Tibial nerve (tissue), 4 donors: ENCODE measurements around the gene TGM4.

Experiments used
- EP300 ChIP-seq, 2 donors: sonication (generic); formaldehyde crosslinking; IDR thresholded peaks; one replicate each; pipeline ENCODE4 v1.6.1; 2017; ENCODE audit warnings: antibody characterized with exemption in 2 of 2, mild to moderate bottlenecking in 1 of 2
- POLR2A ChIP-seq, 2 donors: fragments of 450-650 bp; IDR thresholded peaks; one replicate each; pipeline ENCODE4 v1.6.1; 2017; ENCODE audit warnings: antibody characterized with exemption in 2 of 2, mild to moderate bottlenecking in 2 of 2, moderate library complexity in 2 of 2
- TF ChIP-seq, protein P1 (sequence below), 5 experiments: fragments of 200-600 bp in 3 of 5; fragments of 450-650 bp in 2 of 5; sonication (generic) in 3 of 5; IDR thresholded peaks; one replicate each; pipeline ENCODE4 v1.5.1; 2016 to 2019; ENCODE audit warnings: antibody characterized with exemption in 5 of 5, mild to moderate bottlenecking in 3 of 5, moderate library complexity in 2 of 5

DNA sequence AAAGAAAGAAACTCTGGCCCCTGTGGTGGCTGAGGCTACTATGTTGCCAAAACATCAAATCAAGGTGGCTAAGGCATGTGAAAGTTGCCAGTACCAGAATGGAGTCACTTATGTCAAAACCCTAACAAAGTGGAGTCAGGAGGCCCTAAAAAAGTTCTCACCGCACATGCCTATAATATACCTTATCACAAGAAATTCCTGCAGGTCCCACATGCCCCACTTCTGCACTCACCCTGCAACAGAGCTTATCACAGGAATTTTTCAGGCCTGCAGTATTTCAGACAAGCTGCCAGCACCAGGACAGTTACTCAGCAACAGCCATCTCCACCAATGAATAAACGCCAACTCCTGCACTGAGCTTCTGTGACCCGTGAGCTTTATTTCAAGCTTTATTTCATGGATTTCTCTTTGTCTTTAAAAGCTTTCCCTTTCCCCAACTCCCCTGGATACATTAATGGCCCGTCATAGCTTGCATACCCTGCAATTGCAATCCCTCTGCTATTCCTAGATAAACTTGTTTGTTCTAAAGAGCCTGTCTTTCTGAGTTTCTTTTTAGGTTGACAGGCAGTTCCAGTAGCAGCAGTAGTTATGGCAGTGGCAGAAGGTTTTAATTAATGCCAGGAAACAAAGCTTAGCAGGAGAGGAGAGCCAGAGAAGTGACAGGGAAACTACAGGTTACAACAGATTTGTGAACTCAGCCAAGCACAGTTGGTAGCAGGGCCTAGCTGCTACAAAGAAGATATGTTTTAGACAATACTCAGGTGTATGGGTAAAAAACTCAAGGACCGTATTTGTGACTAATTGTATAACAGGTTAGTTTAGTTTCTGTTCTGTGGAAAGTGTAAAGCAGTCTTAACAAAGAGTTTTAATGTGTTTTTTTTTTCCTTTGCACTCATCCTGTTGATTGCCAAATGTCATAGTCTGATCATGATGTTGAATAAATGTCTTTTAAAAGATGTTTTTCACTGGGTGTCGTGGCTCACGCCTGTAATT lies 28.6 kb upstream of the TGM4 start:
- TF ChIP-seq, protein P1, sequence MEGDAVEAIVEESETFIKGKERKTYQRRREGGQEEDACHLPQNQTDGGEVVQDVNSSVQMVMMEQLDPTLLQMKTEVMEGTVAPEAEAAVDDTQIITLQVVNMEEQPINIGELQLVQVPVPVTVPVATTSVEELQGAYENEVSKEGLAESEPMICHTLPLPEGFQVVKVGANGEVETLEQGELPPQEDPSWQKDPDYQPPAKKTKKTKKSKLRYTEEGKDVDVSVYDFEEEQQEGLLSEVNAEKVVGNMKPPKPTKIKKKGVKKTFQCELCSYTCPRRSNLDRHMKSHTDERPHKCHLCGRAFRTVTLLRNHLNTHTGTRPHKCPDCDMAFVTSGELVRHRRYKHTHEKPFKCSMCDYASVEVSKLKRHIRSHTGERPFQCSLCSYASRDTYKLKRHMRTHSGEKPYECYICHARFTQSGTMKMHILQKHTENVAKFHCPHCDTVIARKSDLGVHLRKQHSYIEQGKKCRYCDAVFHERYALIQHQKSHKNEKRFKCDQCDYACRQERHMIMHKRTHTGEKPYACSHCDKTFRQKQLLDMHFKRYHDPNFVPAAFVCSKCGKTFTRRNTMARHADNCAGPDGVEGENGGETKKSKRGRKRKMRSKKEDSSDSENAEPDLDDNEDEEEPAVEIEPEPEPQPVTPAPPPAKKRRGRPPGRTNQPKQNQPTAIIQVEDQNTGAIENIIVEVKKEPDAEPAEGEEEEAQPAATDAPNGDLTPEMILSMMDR (IDR thresholded peaks at IDR 0.05), result no peak
- TF ChIP-seq POLR2A (IDR thresholded peaks at IDR 0.05) (no peak), EP300 (IDR thresholded peaks at IDR 0.05) (no peak)
